ENCODE data around the gene TMEM8B. TPM values are rescaled to one million over a fixed set of nuclear protein-coding genes. Genes with fewer than 3 reads are reported as not detected.

Gene TMEM8B
- total RNA-seq, 3 donors from 2014 or later, result 12.4 to 22.8 (median 18.9) TPM

GRCh38 chr9:35852267-35852815 lies 23.3 kb downstream of the TMEM8B start:
- H3K9me3 ChIP-seq, result no peaks in the 10 kb centered on the region
- H3K4me1 ChIP-seq (ENCODE audit: low read depth), result no peaks in the 10 kb centered on the region
- intact Hi-C loops (cut with DNase I, micrococcal nuclease), result no loop called here
- no peak for TF ChIP-seq CTCF (IDR thresholded peaks at IDR 0.05)
- H3K36me3 ChIP-seq (ENCODE audit: low read depth), result no peaks in the 10 kb centered on the region
- ATAC-seq (no peak), DNase-seq (no peak)
- no peak overlapping the region for H3K4me3 ChIP-seq

GRCh38 chr9:35852876-35853865 lies 24.1 kb downstream of the TMEM8B start:
- ATAC-seq, result no peak
- TF ChIP-seq CTCF (IDR thresholded peaks at IDR 0.05), result no peak
- intact Hi-C loops (cut with DNase I, micrococcal nuclease), result no loop called here
- H3K4me3 ChIP-seq, result no peak overlapping the region
- no peaks in the 10 kb centered on the region for H3K36me3 ChIP-seq (ENCODE audit: low read depth)
- no peaks in the 10 kb centered on the region for H3K9me3 ChIP-seq
- no peaks in the 10 kb centered on the region for H3K4me1 ChIP-seq (ENCODE audit: low read depth)
- no peak for DNase-seq

GRCh38 chr9:35854091-35854762 lies 25.2 kb downstream of the TMEM8B start:
- no peak overlapping the region for H3K4me3 ChIP-seq
- TF ChIP-seq CTCF (IDR thresholded peaks at IDR 0.05), result no peak
- ATAC-seq, result no peak
- H3K9me3 ChIP-seq, result no peaks in the 10 kb centered on the region
- no peaks in the 10 kb centered on the region for H3K36me3 ChIP-seq (ENCODE audit: low read depth)
- no peaks in the 10 kb centered on the region for H3K4me1 ChIP-seq (ENCODE audit: low read depth)
- no peak for DNase-seq
- intact Hi-C loops (cut with DNase I, micrococcal nuclease), result no loop called here

- DNase-seq, result no peak
- no peak for TF ChIP-seq CTCF (IDR thresholded peaks at IDR 0.05)
- intact Hi-C loops (cut with DNase I, micrococcal nuclease), result no loop called here
- no peaks in the 10 kb centered on the region for H3K4me1 ChIP-seq (ENCODE audit: low read depth)
- no peak for ATAC-seq
- no peaks in the 10 kb centered on the region for H3K9me3 ChIP-seq
- H3K4me3 ChIP-seq, result no peak overlapping the region
- no peaks in the 10 kb centered on the region for H3K36me3 ChIP-seq (ENCODE audit: low read depth)
These were observed 27.2 kb downstream of the TMEM8B start for GRCh38 chr9:35856206-35856605.

- intact Hi-C loops (cut with DNase I, micrococcal nuclease), result no loop called here
- DNase-seq (no peak), ATAC-seq (no peak)
- no peaks in the 10 kb centered on the region for H3K36me3 ChIP-seq (ENCODE audit: low read depth)
- no peak for TF ChIP-seq CTCF (IDR thresholded peaks at IDR 0.05)
- no peaks in the 10 kb centered on the region for H3K4me1 ChIP-seq (ENCODE audit: low read depth)
- no peak overlapping the region for H3K4me3 ChIP-seq
- H3K9me3 ChIP-seq, result no peaks in the 10 kb centered on the region
These were observed 27.9 kb downstream of the TMEM8B start for GRCh38 chr9:35856882-35857281.

All from mucosa of descending colon (tissue), 3 donors.